DND-41 (cell line): ENCODE measurements around the gene KCNH1.

Experiments
- ATAC-seq: fragments of 200-7000 bp; cut with Tn5 transposase; 3 replicates; pipeline ENCODE4 v1.9.1; 2021; ENCODE audit warnings: low read depth; ENCODE audit not compliant: insufficient read depth
- DNase-seq: peaks from one replicate; pipeline ENCODE4 v3.0.0-alpha.2; 2020
- H2AFZ ChIP-seq: 2 replicates; pipeline ENCODE4 v1.6.0; 2012; ENCODE audit warnings: low read depth, low read length
- H3K27ac ChIP-seq: 2 replicates; pipeline ENCODE4 v1.5.1; 2012; ENCODE audit warnings: low read length, inconsistent platforms
- H3K27me3 ChIP-seq: fragments of 200-600 bp; sonication (generic); 2 replicates; pipeline ENCODE4 v1.6.0; 2012; ENCODE audit warnings: low read length, mild to moderate bottlenecking, inconsistent platforms; ENCODE audit not compliant: insufficient read depth, poor library complexity
- H3K36me3 ChIP-seq: 2 replicates; pipeline ENCODE4 v1.5.1; 2012; ENCODE audit warnings: low read length, inconsistent platforms; ENCODE audit not compliant: insufficient read depth
- H3K4me1 ChIP-seq: 2 replicates; pipeline ENCODE4 v1.5.1; 2012; ENCODE audit warnings: mild to moderate bottlenecking, low read length; ENCODE audit not compliant: insufficient read depth
- H3K4me2 ChIP-seq: 2 replicates; pipeline ENCODE4 v1.6.0; 2012; ENCODE audit warnings: mild to moderate bottlenecking, moderate library complexity, low read length, inconsistent platforms; ENCODE audit not compliant: insufficient read depth
- H3K4me3 ChIP-seq, 2 experiments: fragments of 200-600 bp in 1 of 2; shearing (Covaris generic) in 1 of 2; 2 replicates each; pipeline ENCODE4 v1.5.1; 2012 to 2016; ENCODE audit warnings: inconsistent platforms in 2 of 2, low read length in 2 of 2, mild to moderate bottlenecking in 2 of 2, low read depth in 1 of 2, moderate library complexity in 1 of 2
- H3K79me2 ChIP-seq: 2 replicates; pipeline ENCODE4 v1.6.0; 2012; ENCODE audit warnings: low read length, inconsistent platforms; ENCODE audit not compliant: insufficient read depth
- H3K9ac ChIP-seq: 2 replicates; pipeline ENCODE4 v1.6.0; 2012; ENCODE audit warnings: low read depth, mild to moderate bottlenecking, inconsistent platforms, low read length, moderate library complexity
- H3K9me3 ChIP-seq: 2 replicates; pipeline ENCODE4 v1.5.1; 2012; ENCODE audit warnings: low read length, moderate library complexity, mild to moderate bottlenecking, inconsistent platforms; ENCODE audit not compliant: insufficient read depth, severe bottlenecking
- H4K20me1 ChIP-seq: 2 replicates; pipeline ENCODE4 v1.6.0; 2012; ENCODE audit warnings: low read length; ENCODE audit not compliant: insufficient read depth
- CTCF ChIP-seq: IDR thresholded peaks from 2 replicates; pipeline ENCODE4 v1.5.1; 2012; ENCODE audit warnings: borderline replicate concordance, low read length, moderate library complexity, mild to moderate bottlenecking; ENCODE audit not compliant: poor library complexity, severe bottlenecking; ENCODE audit errors: extremely low read depth
- EZH2 ChIP-seq: IDR thresholded peaks from 3 replicates; pipeline ENCODE4 v1.6.1; 2012; ENCODE audit warnings: borderline replicate concordance, low read depth, mild to moderate bottlenecking, moderate library complexity, low read length, inconsistent platforms; ENCODE audit not compliant: severe bottlenecking

The KCNH1 gene

GRCh38 chr1:210698661-210699060, 435.3 kb downstream of the KCNH1 start:
- Histone ChIP-seq H4K20me1 (no peaks in the 10 kb centered on the region), H3K36me3 (no peaks in the 10 kb centered on the region), H3K4me2 (no peak overlapping the region), H3K27ac (no peak overlapping the region), H2AFZ (no peak overlapping the region), H3K4me1 (no peaks in the 10 kb centered on the region), H3K9me3 (no peaks in the 10 kb centered on the region), H3K9ac (no peak overlapping the region), H3K4me3 (no peak overlapping the region), H3K27me3 (peaks cover 2% of the 10 kb centered on the region), H3K79me2 (no peaks in the 10 kb centered on the region)
- no peak for DNase-seq
- no peak for ATAC-seq
- TF ChIP-seq EZH2 (no peak), CTCF (no peak)

GRCh38 chr1:210697185-210697584, 436.8 kb downstream of the KCNH1 start:
- Histone ChIP-seq H2AFZ (no peak overlapping the region), H3K27me3 (peaks cover 2% of the 10 kb centered on the region), H4K20me1 (no peaks in the 10 kb centered on the region), H3K4me3 (no peak overlapping the region), H3K36me3 (no peaks in the 10 kb centered on the region), H3K27ac (no peak overlapping the region), H3K9ac (no peak overlapping the region), H3K79me2 (no peaks in the 10 kb centered on the region), H3K4me1 (no peaks in the 10 kb centered on the region), H3K9me3 (no peaks in the 10 kb centered on the region), H3K4me2 (no peak overlapping the region)
- no peak for ATAC-seq
- no peak for DNase-seq
- TF ChIP-seq EZH2 (no peak), CTCF (no peak)

GRCh38 chr1:210696709-210697108, 437.2 kb downstream of the KCNH1 start:
- no peaks in the 10 kb centered on the region for H3K36me3 ChIP-seq
- no peak overlapping the region for H3K9ac ChIP-seq
- DNase-seq, result no peak
- no peaks in the 10 kb centered on the region for H3K4me1 ChIP-seq
- peaks cover 2% of the 10 kb centered on the region for H3K27me3 ChIP-seq
- H4K20me1 ChIP-seq, result no peaks in the 10 kb centered on the region
- no peak overlapping the region for H3K4me2 ChIP-seq
- no peaks in the 10 kb centered on the region for H3K9me3 ChIP-seq
- TF ChIP-seq EZH2 (no peak), CTCF (no peak)
- no peak overlapping the region for H3K4me3 ChIP-seq
- H3K27ac ChIP-seq, result no peak overlapping the region
- H3K79me2 ChIP-seq, result no peaks in the 10 kb centered on the region
- ATAC-seq, result peak; percentile 68
- H2AFZ ChIP-seq, result no peak overlapping the region

GRCh38 chr1:210695026-210695425, 438.9 kb downstream of the KCNH1 start:
- no peaks in the 10 kb centered on the region for H3K36me3 ChIP-seq
- TF ChIP-seq EZH2, result no peak
- no peak for TF ChIP-seq CTCF
- no peaks in the 10 kb centered on the region for H4K20me1 ChIP-seq
- H3K4me1 ChIP-seq, result no peaks in the 10 kb centered on the region
- ATAC-seq (no peak), DNase-seq (no peak)
- H3K9me3 ChIP-seq, result no peaks in the 10 kb centered on the region
- H3K9ac ChIP-seq, result no peak overlapping the region
- no peak overlapping the region for H3K27ac ChIP-seq
- no peak overlapping the region for H2AFZ ChIP-seq
- H3K4me3 ChIP-seq, result no peak overlapping the region
- no peaks in the 10 kb centered on the region for H3K79me2 ChIP-seq
- no peak overlapping the region for H3K4me2 ChIP-seq
- peaks cover 2% of the 10 kb centered on the region for H3K27me3 ChIP-seq
